Activated CD4-positive, alpha-beta T cell treated with anti-CD3 and anti-CD28 coated beads for 24 hours (primary cell): ENCODE measurements around the gene STON1.
"Not testable (repeated sequence)": the region's sequence is repeated elsewhere in the genome, so short reads cannot be mapped to it uniquely, and the experiment has no call there.

Source experiments
- DNase-seq, 2 donors: peaks; one replicate each; pipeline ENCODE4 v3.0.0-alpha.2; 2020; ENCODE audit warnings: low read depth in 2 of 2

Gene STON1

GRCh38 chr2:48569433-48569832, 39.5 kb downstream of the STON1 start:
- no peak for DNase-seq

GRCh38 chr2:48572816-48573215, 42.9 kb downstream of the STON1 start:
- no peak for DNase-seq

- DNase-seq = no peak
These were observed 44.7 kb downstream of the STON1 start for GRCh38 chr2:48574353-48575287.

GRCh38 chr2:48578313-48578712, 48.4 kb downstream of the STON1 start:
- no peak for DNase-seq

GRCh38 chr2:48583961-48584360, 54.0 kb downstream of the STON1 start:
- no peak for DNase-seq

- DNase-seq = no peak
These were observed 54.6 kb downstream of the STON1 start for GRCh38 chr2:48584551-48584950.

GRCh38 chr2:48586433-48586832, 56.5 kb downstream of the STON1 start:
- no peak for DNase-seq

GRCh38 chr2:48587560-48587959, 57.6 kb downstream of the STON1 start:
- no peak for DNase-seq

- DNase-seq = no peak
These were observed 58.0 kb downstream of the STON1 start for GRCh38 chr2:48587961-48588360.

GRCh38 chr2:48588745-48589144, 58.8 kb downstream of the STON1 start:
- no peak for DNase-seq

- no peak for DNase-seq
These were observed 59.3 kb downstream of the STON1 start for GRCh38 chr2:48589170-48589767.

- no peak for DNase-seq
These were observed 60.1 kb downstream of the STON1 start for GRCh38 chr2:48590017-48590416.

GRCh38 chr2:48592067-48592466, 62.1 kb downstream of the STON1 start:
- DNase-seq = no peak

- not testable (repeated sequence) for DNase-seq
These were observed 66.8 kb downstream of the STON1 start for GRCh38 chr2:48596751-48597150.

- no peak for DNase-seq
These were observed 67.5 kb downstream of the STON1 start for GRCh38 chr2:48597492-48597891.

GRCh38 chr2:48600204-48600813, 70.4 kb downstream of the STON1 start:
- no peak for DNase-seq

GRCh38 chr2:48600917-48601316, 71.0 kb downstream of the STON1 start:
- DNase-seq = no peak

GRCh38 chr2:48601349-48601748, 71.4 kb downstream of the STON1 start:
- DNase-seq = no peak

- DNase-seq = no peak
These were observed 75.7 kb downstream of the STON1 start for GRCh38 chr2:48605482-48606175.

GRCh38 chr2:48607307-48608014, 77.5 kb downstream of the STON1 start:
- DNase-seq = no peak

GRCh38 chr2:48613211-48613610, 83.3 kb downstream of the STON1 start:
- no peak for DNase-seq

- not testable (repeated sequence) for DNase-seq
These were observed 84.6 kb downstream of the STON1 start for GRCh38 chr2:48614581-48614980.
